Keratinocyte (primary cell): Measurements from ENCODE around the gene CIDEB.

Experiments used
- EZH2 ChIP-seq: IDR thresholded peaks from one replicate; pipeline ENCODE4 v1.6.1; 2012; ENCODE audit warnings: inconsistent platforms, mild to moderate bottlenecking, low read length, moderate library complexity
- TF ChIP-seq, protein P1 (sequence below), 3 experiments: IDR thresholded peaks in 1 of 3; conservative IDR thresholded peaks in 1 of 3; optimal IDR thresholded peaks in 1 of 3; 2 replicates in 2 of 3; 3 replicates in 1 of 3; pipeline versions ENCODE3 to v1.5.1; 2011; ENCODE audit warnings: low read length in 3 of 3, mild to moderate bottlenecking in 3 of 3, moderate library complexity in 2 of 3, control low read depth in 1 of 3, inconsistent platforms in 1 of 3; ENCODE audit not compliant: insufficient read depth in 2 of 3; ENCODE audit errors: extremely low read depth in 1 of 3

DNA sequence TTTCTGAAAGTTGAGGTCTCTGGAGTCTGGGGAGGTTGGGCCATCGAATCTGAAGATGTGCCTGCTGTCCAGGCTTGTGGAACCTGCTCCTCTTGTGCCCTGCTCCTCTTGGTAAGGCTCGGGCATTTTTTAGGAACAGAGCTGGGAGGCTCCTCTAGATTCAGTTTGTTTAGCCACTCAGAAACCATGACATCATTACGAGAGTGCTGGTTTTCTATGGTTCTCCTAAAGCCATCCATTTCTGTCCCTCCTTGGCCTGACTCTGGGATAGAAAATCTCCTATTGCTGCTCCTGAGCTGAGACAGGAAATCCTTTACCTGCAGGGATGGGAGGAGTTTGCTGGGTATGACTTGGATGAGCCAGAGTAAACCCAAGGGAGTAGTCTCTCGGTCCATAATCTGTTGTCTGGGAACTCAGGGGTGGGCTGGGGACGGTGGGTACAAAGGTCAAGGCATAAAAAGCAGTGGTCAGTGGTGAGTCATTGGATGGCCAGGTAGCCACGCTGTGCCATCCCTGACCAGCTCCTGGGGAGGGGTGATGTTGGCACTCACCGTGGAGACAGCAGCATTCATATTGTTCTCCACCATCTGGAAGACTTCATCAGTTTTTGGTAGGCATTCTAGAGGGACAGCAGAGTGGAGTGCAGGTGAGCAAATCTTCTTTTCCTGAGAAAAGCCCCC lies 29.5 kb upstream of the CIDEB start:
- TF ChIP-seq, protein P1, sequence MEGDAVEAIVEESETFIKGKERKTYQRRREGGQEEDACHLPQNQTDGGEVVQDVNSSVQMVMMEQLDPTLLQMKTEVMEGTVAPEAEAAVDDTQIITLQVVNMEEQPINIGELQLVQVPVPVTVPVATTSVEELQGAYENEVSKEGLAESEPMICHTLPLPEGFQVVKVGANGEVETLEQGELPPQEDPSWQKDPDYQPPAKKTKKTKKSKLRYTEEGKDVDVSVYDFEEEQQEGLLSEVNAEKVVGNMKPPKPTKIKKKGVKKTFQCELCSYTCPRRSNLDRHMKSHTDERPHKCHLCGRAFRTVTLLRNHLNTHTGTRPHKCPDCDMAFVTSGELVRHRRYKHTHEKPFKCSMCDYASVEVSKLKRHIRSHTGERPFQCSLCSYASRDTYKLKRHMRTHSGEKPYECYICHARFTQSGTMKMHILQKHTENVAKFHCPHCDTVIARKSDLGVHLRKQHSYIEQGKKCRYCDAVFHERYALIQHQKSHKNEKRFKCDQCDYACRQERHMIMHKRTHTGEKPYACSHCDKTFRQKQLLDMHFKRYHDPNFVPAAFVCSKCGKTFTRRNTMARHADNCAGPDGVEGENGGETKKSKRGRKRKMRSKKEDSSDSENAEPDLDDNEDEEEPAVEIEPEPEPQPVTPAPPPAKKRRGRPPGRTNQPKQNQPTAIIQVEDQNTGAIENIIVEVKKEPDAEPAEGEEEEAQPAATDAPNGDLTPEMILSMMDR (optimal IDR thresholded peaks at IDR 0.05 in 1 of 3, IDR thresholded peaks at IDR 0.05 in 1 of 3, conservative IDR thresholded peaks at IDR 0.05 in 1 of 3; ENCODE audit: extremely low read depth in 1 of 3, insufficient read depth in 2 of 3, low read length in 3 of 3): no peak
- no peak for TF ChIP-seq EZH2
